Measurements from ENCODE around the gene RADIL.

Gene RADIL

GRCh38 chr7:4880218-4880617, 3.3 kb downstream of the RADIL start:
- no peak for DNase-seq

DNA sequence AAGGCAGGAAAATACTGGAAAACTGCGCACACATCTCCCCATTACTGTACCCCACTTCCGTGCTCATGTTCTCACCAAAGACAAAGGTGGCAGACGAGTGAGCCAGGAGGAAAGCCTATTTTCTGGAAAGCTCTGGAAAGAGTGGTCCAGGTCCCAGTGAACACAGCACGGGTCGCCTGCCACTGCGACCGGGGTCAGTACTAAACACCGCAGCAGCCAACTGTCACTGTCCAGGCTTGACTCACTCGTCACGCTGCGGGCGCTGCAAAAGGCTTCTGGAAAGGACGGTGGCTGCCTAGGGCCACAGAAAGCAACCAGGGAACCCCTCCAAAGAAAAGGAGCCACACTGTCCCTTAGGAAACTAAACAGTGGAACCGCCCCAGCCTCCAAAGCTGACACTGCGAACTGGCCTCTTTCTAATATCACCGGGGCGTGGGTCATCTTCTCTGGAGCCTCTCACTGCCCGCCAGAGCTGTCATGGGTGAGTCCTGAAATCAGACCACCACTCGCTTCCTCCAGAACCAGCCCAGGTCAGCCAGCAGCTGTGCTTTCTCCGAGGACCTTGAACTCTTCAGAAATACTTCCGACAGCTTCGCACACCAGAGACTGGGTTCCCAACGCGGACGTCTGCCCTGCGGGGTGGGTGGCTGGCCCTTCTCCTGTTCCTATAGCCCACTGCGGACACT, 4.0 kb downstream of the RADIL start:
- no peak for DNase-seq

DNA sequence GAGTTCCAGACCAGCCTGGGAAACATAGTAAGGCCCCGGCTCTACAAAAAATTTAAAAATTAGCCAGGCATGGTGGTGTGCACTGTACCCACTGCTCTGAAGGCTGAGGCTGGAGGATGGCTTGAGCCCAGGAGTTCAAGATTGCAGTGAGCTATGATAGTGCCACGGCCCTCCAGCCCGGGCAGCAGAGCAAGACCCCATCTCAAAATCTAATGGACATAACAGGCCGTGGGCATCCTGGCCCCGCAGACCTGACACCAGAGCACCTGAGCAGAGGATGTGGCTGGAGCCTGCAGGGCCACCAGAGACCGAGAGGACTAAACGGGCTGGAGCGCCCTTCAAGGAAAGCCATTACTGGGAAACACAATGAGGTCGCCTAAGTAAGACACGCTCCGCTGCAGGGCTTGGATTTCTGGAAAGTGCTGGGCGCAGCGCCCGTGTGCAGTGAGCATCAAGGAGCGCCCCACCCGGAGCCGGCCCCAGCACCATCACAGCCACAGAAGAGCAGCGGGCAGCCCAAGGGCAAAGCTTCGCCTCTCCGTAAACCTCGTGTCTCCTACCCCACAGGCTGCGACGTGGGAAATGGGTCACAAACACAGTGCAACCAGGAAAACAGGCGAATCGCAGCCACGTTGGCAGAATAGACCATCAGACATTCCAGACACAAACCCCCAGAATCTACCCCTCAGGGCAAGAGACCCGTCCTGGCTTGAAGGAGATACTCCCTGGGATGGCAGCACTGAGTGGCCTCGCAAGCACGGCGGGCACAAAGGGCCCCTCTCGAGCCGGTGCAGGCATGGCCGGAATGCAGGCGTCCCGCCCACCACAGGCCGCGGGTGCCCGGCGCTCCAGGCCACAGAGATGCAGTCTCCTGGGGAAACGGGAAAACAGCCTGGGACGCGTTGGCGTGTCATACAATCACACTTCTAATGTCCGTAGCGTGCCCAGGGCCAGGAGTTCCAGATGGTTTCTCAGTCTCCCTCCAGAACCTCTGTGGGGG, 4.9 kb downstream of the RADIL start:
- DNase-seq, result no peak

GRCh38 chr7:4876586-4876985, 6.9 kb downstream of the RADIL start:
- no peak for DNase-seq

GRCh38 chr7:4875391-4875790, 8.1 kb downstream of the RADIL start:
- no peak for DNase-seq

DNA sequence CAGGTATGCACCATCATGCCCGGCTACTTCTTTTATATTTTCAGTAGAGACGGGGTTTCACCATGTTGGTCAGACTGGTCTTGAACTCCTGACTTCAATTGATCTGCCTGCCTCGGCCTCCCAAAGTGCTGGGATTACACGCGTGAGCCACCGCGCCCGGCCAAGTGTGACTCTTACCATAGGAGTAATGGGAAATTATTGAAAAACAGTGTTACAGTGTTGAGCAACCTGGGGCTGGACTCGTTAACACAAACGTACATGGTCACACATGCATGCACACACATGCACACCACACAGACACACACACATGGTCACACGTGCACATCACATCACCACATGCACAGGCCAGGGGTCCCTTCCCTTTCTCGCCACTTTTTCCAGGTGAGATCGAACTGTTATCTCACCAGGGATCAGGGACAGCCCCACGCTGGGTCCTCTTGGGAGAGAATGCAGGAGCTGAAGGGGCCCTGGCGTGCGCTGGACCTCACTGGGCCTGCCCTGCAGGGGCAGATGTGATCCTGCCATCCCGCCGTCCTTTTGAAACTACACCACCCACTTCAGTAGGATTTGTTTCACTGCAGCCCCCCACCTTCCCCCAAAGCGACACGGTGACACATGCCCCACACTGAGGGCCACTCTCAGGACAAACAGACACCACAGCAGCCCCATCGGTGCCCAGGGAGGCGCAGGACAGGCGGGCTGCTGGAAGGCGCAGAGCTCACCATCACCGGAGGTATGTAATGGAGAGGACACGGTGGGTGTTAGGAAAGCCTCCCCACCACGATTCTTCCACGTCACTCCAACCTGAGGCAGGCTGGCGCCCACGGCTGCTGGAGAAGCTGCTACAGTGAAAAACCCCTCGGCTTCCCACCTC, 10.2 kb downstream of the RADIL start:
- no peak for DNase-seq

DNA sequence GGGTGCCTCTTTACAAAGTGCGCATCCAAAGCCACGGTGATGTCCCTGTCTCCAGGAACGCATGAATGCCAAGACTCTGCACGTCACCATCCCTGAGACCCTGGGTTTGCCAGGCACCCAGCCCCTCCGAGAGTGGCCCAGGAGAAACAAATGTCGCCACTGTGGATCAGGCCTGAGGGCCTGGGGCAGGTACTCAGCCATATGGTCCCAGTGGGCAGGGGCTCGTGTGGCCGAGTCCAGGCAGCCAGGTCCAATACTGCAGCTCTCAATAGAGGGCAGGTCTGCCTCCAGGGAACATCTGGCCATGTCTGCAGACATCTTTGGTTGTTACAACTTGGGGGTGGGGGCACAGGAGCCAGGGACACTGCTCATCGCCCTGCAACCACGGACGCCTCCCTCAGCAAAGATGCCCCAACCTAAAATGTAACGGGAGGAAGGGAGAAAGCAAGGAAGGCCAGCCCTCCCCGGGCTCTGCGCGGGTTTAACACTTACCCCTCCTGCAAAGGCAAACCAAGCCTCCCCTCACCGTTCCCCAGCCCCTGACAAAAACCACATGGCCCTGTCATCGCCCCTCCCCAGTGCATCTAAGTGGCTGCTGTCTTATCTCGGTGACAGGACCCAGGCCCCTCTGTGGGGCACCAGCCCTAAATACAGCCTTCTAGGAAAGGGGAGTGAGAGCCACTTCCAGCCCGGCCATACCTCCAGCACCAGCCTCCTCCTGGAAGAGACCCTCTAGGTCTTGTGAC, 11.4 kb downstream of the RADIL start:
- DNase-seq, result no peak

- no peak for DNase-seq
Measured at GRCh38 chr7:4871056-4871680, 12.3 kb downstream of the RADIL start.

- no peak for DNase-seq
Measured at GRCh38 chr7:4868493-4868892, 15.0 kb downstream of the RADIL start.

GRCh38 chr7:4866528-4867496, 16.7 kb downstream of the RADIL start:
- DNase-seq, result no peak

GRCh38 chr7:4862156-4862555, 21.4 kb downstream of the RADIL start:
- no peak for DNase-seq

GRCh38 chr7:4861673-4862072, 21.8 kb downstream of the RADIL start, which contains the start of gene PAPOLB:
TSS of gene PAPOLB (minus strand) at chr7:4862030. CDS start at chr7:4861810, 220 bp downstream.
- DNase-seq, result no peak

DNA sequence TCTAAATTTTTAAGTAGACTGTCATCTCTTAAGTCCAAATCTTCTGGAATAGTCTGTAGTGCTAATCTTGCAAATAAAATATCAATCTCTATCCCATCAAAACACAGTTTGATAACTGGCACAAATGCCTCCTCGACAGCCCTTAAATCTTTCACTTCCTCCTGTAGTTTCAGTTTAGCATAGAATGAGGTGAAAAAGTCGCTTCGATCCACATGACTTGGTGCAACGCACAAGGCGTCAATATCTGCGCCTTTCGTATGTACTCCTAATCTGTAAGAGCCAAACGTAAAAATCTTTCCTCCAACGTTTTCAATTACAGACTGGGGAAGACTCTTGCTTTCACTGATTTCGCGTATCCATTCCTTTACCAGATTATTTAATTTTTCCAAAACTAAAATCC, 22.3 kb downstream of the RADIL start:
- no peak for DNase-seq

GRCh38 chr7:4857189-4857588, 26.3 kb downstream of the RADIL start:
- no peak for DNase-seq

GRCh38 chr7:4856336-4857057, 27.0 kb downstream of the RADIL start:
- no peak for DNase-seq

DNA sequence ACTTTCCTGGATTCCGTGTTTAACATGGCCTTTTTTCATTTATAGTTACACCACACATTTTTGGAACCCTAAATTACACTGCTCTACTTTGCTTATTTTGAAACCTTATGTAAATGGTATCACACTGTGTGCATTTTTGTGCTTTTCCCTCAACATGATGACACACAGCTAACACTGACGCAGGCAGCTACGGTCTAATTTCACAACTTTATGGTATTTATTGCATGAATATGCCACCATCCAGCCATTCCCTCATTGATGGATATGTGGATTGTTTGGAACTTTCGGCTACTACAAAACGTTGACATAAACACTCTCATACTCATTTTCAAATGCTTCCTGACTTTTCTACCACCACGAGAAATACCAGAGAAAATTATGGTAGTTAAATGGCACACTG, 28.6 kb downstream of the RADIL start:
- DNase-seq, result no peak

DNA sequence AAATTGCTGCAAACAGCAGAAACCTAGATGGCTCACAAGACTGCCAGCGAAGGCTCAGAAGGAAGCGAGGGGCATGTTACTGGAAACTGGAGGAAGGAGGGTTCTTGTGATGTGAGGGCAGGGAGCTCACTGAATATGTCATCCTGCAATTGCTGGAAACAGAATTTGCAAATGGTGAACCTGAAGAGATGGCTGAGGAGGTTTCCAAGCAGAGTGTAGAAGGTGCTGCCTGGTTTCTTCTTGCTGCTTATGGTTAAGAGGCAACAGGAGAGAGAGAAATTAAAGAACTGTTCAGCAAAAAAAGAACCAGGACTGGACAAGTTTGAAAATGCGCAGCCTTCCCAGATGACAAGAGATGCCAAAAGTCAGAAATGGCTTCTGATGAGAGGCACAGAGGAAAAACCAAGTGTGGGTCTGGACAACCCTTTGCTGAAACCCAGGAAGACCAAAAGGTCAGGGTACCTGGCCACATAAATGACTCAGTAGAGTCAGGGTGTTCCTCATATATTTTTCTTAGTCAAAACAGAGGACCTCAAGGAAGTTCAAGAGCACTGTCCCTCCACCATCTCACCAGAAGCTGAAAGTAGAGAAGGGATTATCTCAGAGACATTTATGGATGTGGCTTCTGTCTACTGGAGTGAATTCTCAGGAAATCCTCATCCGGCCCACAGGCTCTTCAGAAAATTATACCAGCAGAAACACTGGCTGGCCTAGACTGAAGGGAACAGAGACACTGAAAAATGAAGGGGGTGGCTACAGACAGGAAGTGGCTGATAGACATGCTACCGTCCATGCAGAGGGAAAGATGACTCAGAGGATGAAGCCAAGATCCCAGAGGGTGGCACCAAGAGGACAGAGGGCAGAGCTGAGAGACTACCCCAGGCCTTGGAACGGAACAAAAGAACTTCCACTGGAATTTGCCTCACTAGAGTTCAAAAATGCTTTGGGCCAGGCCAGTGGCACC, 31.8 kb downstream of the RADIL start:
- DNase-seq, result no peak

DNA sequence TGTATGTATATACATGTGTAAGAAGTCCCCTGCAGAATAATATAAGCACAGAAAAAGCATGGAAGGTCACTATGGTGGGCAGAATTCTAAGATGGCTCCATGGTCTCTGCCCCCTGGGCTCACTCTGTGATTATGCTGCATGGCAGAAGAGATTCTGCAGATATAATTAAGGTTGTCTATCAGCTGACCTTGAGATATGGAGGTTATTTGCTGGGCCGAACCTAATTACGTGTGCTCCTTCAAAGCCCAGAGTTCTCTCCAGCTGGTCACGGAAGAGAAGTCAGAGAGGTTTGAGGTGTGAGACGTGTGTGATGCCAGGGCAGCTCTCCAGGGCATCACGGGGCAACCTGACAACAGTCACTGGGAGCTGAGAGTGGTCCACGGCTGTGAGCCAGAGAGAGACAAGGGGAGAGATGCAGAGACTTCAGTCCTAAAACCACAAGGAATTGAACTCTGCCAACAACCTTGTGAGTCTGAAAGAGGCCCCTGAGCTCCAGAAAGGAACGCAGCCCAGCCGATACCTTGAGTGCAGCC, 33.2 kb downstream of the RADIL start:
- no peak for DNase-seq
